ENCODE results near the gene EVA1C. TPM values are rescaled to one million over a fixed set of nuclear protein-coding genes. Genes with fewer than 3 reads are reported as not detected.

The EVA1C gene
- total and polyA plus RNA-seq, 9 of the 15 experiments (the other 6 are each of a cell fraction or from before 2014, with no cell fraction given), result 0.22 TPM; not detected in 8

DNA sequence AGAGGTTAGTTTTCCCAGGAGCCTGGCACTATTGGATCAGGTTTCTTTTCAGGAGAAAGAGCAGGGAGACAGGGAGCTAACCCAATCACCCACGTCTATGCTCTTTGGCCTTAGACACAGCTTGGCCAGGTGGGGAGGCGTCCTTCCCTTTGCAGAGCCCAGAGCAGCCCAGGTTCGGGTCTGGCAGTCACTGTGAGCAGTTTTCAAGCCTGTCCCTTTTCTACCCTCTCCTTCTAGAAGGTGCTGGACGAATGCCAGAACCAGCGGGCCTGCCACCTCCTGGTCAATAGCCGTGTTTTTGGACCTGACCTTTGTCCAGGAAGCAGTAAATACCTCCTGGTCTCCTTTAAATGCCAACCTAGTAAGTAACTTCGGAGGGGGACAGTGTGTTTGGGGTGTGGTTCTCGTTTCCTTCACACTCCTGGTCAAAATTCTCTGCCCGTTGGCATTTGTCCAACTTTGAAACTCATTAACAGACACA is 44.9 kb downstream of the EVA1C start:
- ATAC-seq (peak; percentile 51; the same call in 2 of the 3 replicates), FAIRE-seq (no peak), DNase-seq (ENCODE audit: extremely low read depth in 1 of 4, low spot score in 3 of 4) (peak; percentile 27 to 65 (median 52))
- Histone ChIP-seq H4K20me1 (replicated peaks; ENCODE audit: control insufficient read depth, insufficient read depth, low read length) (no peaks in the 10 kb centered on the region; the same call in 1 of the 2 replicates), H3K79me2 (ENCODE audit: control insufficient read depth, insufficient read depth, low read length) (no peaks in the 10 kb centered on the region), H3K36me3 (ENCODE audit: control insufficient read depth, insufficient read depth, low read length) (no peaks in the 10 kb centered on the region), H2AFZ (ENCODE audit: low read depth, low read length) (no peak overlapping the region), H3K4me2 (ENCODE audit: insufficient read depth, low read length) (no peak overlapping the region; the same call in 1 of the 2 replicates), H3K27me3 (ENCODE audit: control insufficient read depth in 2 of 2, insufficient read depth in 2 of 2, low read length in 2 of 2) (peaks cover 53 to 76% of the 10 kb centered on the region in 2 experiments), H3K27ac (ENCODE audit: extremely low read depth, low read depth, low read length) (no peak overlapping the region), H3K4me3 (no peak overlapping the region), H3K9ac (ENCODE audit: insufficient read depth in 1 of 2, low read depth in 2 of 2, low read length in 2 of 2) (no peak overlapping the region), H3K9me3 (replicated peaks; ENCODE audit: control insufficient read depth, insufficient read depth, low read depth, low read length) (no peaks in the 10 kb centered on the region), H3K4me1 (replicated peaks in 1 of 2; ENCODE audit: control insufficient read depth in 2 of 2, insufficient read depth in 2 of 2, low read length in 2 of 2) (no peaks in the 10 kb centered on the region; a peak in 1 of 5 replicates), H3K9me1 (ENCODE audit: control insufficient read depth, insufficient read depth, low read length) (no peaks in the 10 kb centered on the region)
- ChIA-PET POLR2A (interaction anchor here (1.2 kb wide), 1 partner anchor 10 kb away, joined by 3 read pairs; no protein-coding TSS in a partner anchor), CTCF (ENCODE audit: low intra/inter-chr PET ratio) (no interaction called here)
- intact Hi-C loops (cut with micrococcal nuclease), result no loop called here
- in situ Hi-C loops (cut with MboI), result no loop called here
- no TSS peak for BruUV-seq (replicated peaks)
- TF ChIP-seq, protein P1, sequence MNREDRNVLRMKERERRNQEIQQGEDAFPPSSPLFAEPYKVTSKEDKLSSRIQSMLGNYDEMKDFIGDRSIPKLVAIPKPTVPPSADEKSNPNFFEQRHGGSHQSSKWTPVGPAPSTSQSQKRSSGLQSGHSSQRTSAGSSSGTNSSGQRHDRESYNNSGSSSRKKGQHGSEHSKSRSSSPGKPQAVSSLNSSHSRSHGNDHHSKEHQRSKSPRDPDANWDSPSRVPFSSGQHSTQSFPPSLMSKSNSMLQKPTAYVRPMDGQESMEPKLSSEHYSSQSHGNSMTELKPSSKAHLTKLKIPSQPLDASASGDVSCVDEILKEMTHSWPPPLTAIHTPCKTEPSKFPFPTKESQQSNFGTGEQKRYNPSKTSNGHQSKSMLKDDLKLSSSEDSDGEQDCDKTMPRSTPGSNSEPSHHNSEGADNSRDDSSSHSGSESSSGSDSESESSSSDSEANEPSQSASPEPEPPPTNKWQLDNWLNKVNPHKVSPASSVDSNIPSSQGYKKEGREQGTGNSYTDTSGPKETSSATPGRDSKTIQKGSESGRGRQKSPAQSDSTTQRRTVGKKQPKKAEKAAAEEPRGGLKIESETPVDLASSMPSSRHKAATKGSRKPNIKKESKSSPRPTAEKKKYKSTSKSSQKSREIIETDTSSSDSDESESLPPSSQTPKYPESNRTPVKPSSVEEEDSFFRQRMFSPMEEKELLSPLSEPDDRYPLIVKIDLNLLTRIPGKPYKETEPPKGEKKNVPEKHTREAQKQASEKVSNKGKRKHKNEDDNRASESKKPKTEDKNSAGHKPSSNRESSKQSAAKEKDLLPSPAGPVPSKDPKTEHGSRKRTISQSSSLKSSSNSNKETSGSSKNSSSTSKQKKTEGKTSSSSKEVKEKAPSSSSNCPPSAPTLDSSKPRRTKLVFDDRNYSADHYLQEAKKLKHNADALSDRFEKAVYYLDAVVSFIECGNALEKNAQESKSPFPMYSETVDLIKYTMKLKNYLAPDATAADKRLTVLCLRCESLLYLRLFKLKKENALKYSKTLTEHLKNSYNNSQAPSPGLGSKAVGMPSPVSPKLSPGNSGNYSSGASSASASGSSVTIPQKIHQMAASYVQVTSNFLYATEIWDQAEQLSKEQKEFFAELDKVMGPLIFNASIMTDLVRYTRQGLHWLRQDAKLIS (CRISPR knock-in tag; IDR thresholded peaks at IDR 0.05), result no peak
- no peak for TF ChIP-seq NR2C2 (CRISPR knock-in tag; IDR thresholded peaks at IDR 0.05)
- TF ChIP-seq NR2C2 (tag; IDR thresholded peaks at IDR 0.05), result peak; percentile 67
- TF ChIP-seq NFIC (IDR thresholded peaks at IDR 0.05), result peak; percentile 95
- TF ChIP-seq, protein P2, sequence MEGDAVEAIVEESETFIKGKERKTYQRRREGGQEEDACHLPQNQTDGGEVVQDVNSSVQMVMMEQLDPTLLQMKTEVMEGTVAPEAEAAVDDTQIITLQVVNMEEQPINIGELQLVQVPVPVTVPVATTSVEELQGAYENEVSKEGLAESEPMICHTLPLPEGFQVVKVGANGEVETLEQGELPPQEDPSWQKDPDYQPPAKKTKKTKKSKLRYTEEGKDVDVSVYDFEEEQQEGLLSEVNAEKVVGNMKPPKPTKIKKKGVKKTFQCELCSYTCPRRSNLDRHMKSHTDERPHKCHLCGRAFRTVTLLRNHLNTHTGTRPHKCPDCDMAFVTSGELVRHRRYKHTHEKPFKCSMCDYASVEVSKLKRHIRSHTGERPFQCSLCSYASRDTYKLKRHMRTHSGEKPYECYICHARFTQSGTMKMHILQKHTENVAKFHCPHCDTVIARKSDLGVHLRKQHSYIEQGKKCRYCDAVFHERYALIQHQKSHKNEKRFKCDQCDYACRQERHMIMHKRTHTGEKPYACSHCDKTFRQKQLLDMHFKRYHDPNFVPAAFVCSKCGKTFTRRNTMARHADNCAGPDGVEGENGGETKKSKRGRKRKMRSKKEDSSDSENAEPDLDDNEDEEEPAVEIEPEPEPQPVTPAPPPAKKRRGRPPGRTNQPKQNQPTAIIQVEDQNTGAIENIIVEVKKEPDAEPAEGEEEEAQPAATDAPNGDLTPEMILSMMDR (IDR thresholded peaks at IDR 0.05 in 2 of 3, conservative IDR thresholded peaks at IDR 0.05 in 1 of 3; ENCODE audit: insufficient read depth in 2 of 3, low read depth in 1 of 3, low read length in 3 of 3), result peak in 2 of 3 experiments; percentile 11 to 21; a peak in 1 of 6 replicates
- peak; percentile 77 for TF ChIP-seq NR2C1 (IDR thresholded peaks at IDR 0.05)
- peak; percentile 69; the same call in 1 of the 2 replicates for TF ChIP-seq NR2C1 (tag; IDR thresholded peaks at IDR 0.05)
- no peak for TF ChIP-seq NCOA2 (IDR thresholded peaks at IDR 0.05; ENCODE audit: partially characterized antibody in 2 of 2)
- 2% methylated on average over 9 of the region's 9 CpGs for WGBS (ENCODE audit: insufficient coverage, low coverage, missing lambda C conversion rate)
